Activated CD8-positive, alpha-beta T cell treated with anti-CD3 and anti-CD28 coated beads for 36 hours (primary cell): ENCODE data around the gene SAMD4A. TPM values are rescaled to one million over a fixed set of nuclear protein-coding genes. Genes with fewer than 3 reads are reported as not detected.

Experiments
- ATAC-seq: fragments of 200-7000 bp; cut with Tn5 transposase; one replicate; pipeline ENCODE4 v1.10.0; 2021; ENCODE audit warnings: mild to moderate bottlenecking, moderate library complexity
- CTCF ChIA-PET: fragments of 350-600 bp; sonication (Branson Sonifier 250); formaldehyde crosslinking; loops from one replicate; lab custom pipeline; 2021; ENCODE audit warnings: antibody characterized with exemption; lab: Charles Lee
- POLR2A ChIA-PET: fragments of 350-600 bp; sonication (Branson Sonifier 250); formaldehyde crosslinking; loops from one replicate; lab custom pipeline; 2021; ENCODE audit warnings: antibody characterized with exemption; lab: Charles Lee
- DNase-seq: peaks from one replicate; pipeline ENCODE4 v3.0.0-alpha.2; 2020
- H3K27ac Mint-ChIP-seq: one replicate; pipeline ENCODE4 v1.8.0; 2021; ENCODE audit warnings: mild to moderate bottlenecking, mixed read lengths
- H3K27me3 Mint-ChIP-seq: one replicate; pipeline ENCODE4 v1.8.0; 2021; ENCODE audit warnings: mixed read lengths
- H3K36me3 Mint-ChIP-seq: one replicate; pipeline ENCODE4 v1.8.0; 2021; ENCODE audit warnings: low read depth, mixed read lengths
- H3K4me1 Mint-ChIP-seq: one replicate; pipeline ENCODE4 v1.8.0; 2021; ENCODE audit warnings: low read depth, mixed read lengths
- H3K4me3 Mint-ChIP-seq: one replicate; pipeline ENCODE4 v1.8.0; 2021; ENCODE audit warnings: mild to moderate bottlenecking, moderate library complexity, mixed read lengths
- H3K9me3 Mint-ChIP-seq: one replicate; pipeline ENCODE4 v1.8.0; 2021; ENCODE audit warnings: mixed read lengths
- CTCF ChIP-seq: fragments of 200-600 bp; IDR thresholded peaks from one replicate; pipeline ENCODE4 v1.8.0; 2022; ENCODE audit warnings: antibody characterized with exemption, mild to moderate bottlenecking
- intact Hi-C: fragments of 100-400 bp; cut with micrococcal nuclease; formaldehyde crosslinking; loops from one replicate; pipeline ENCODE4 v1.10.0; 2022
- total RNA-seq, 2 experiments: library from RNA; stranded (reverse); gene quantifications; one replicate each; pipeline ENCODE4 v1.2.3, GENCODE V29; 2021

SAMD4A gene
- total RNA-seq, 2 experiments from 2014 or later, result 4.5 to 4.9 TPM

- intact Hi-C loops, result no loop called here
- H3K4me3 Mint-ChIP-seq, result no peak overlapping the region
- no peak for TF ChIP-seq CTCF
- ChIA-PET CTCF (no interaction called here), POLR2A (interaction anchor here (0.6 kb wide), 1 partner anchor 120 kb away, joined by 3 read pairs; no protein-coding TSS in a partner anchor)
- H3K27me3 Mint-ChIP-seq, result peaks cover 24% of the 10 kb centered on the region
- peaks cover 2% of the 10 kb centered on the region for H3K36me3 Mint-ChIP-seq
- no peaks in the 10 kb centered on the region for H3K9me3 Mint-ChIP-seq
- H3K27ac Mint-ChIP-seq, result no peak overlapping the region
- ATAC-seq (no peak), DNase-seq (no peak)
- H3K4me1 Mint-ChIP-seq, result peaks cover 29% of the 10 kb centered on the region
Observed at GRCh38 chr14:54687750-54688119, 120.8 kb downstream of the SAMD4A start.

- Mint-ChIP-seq H3K9me3 (no peaks in the 10 kb centered on the region), H3K27me3 (peaks cover 24% of the 10 kb centered on the region), H3K4me3 (no peak overlapping the region), H3K27ac (no peak overlapping the region), H3K4me1 (peaks cover 29% of the 10 kb centered on the region), H3K36me3 (peaks cover 2% of the 10 kb centered on the region)
- DNase-seq (peak; percentile 54), ATAC-seq (peak; percentile 74)
- TF ChIP-seq CTCF, result no peak
- ChIA-PET POLR2A (interaction anchor here (0.6 kb wide), 1 partner anchor 121 kb away, joined by 3 read pairs; no protein-coding TSS in a partner anchor), CTCF (no interaction called here)
- intact Hi-C loops, result no loop called here
Observed at GRCh38 chr14:54688229-54688628, 121.3 kb downstream of the SAMD4A start.

GRCh38 chr14:54689928-54690327 is 123.0 kb downstream of the SAMD4A start:
- peak; percentile 45 for DNase-seq
- peaks cover 29% of the 10 kb centered on the region for H3K4me1 Mint-ChIP-seq
- intact Hi-C loops, result loop anchor here (5.0 kb wide), 1 partner anchor 118 kb away; no protein-coding TSS in a partner anchor
- ATAC-seq, result peak; percentile 50
- H3K27ac Mint-ChIP-seq, result no peak overlapping the region
- TF ChIP-seq CTCF, result no peak
- peaks cover 2% of the 10 kb centered on the region for H3K36me3 Mint-ChIP-seq
- no peaks in the 10 kb centered on the region for H3K9me3 Mint-ChIP-seq
- ChIA-PET CTCF (interaction anchor here (0.8 to 2.6 kb wide), 5 partner anchors 18 to 127 kb away, joined by 3 to 22 read pairs (median 3); no protein-coding TSS in a partner anchor), POLR2A (interaction anchor here (1.1 kb wide), 1 partner anchor 123 kb away, joined by 3 read pairs; the partner anchor contains the start of gene SAMD4A)
- peaks cover 36% of the 10 kb centered on the region for H3K27me3 Mint-ChIP-seq
- H3K4me3 Mint-ChIP-seq, result no peak overlapping the region

GRCh38 chr14:54690887-54691286 is 124.0 kb downstream of the SAMD4A start:
- CTCF ChIA-PET, result interaction anchor here (0.8 to 2.6 kb wide), 23 partner anchors 11 to 128 kb away, joined by 3 to 22 read pairs (median 4); partner anchors contain the start of gene SAMD4A
- DNase-seq (no peak), ATAC-seq (no peak)
- Mint-ChIP-seq H3K9me3 (no peaks in the 10 kb centered on the region), H3K36me3 (no peaks in the 10 kb centered on the region), H3K27me3 (peaks cover 32% of the 10 kb centered on the region), H3K4me3 (no peak overlapping the region), H3K4me1 (peaks cover 24% of the 10 kb centered on the region), H3K27ac (no peak overlapping the region)
- intact Hi-C loops, result loop anchor here (5.0 kb wide), 1 partner anchor 119 kb away; no protein-coding TSS in a partner anchor
- TF ChIP-seq CTCF, result no peak
- POLR2A ChIA-PET, result interaction anchor here (1.2 kb wide), 1 partner anchor 88 kb away, joined by 3 read pairs; no protein-coding TSS in a partner anchor

- CTCF ChIA-PET, result interaction anchor here (0.8 to 2.6 kb wide), 18 partner anchors 10 to 125 kb away, joined by 3 to 22 read pairs (median 4); partner anchors contain the start of gene SAMD4A
- H3K4me3 Mint-ChIP-seq, result no peak overlapping the region
- DNase-seq (peak; percentile 70), ATAC-seq (peak; percentile 64)
- intact Hi-C loops, result loop anchor here (5.0 kb wide), 1 partner anchor 119 kb away; no protein-coding TSS in a partner anchor
- H3K27me3 Mint-ChIP-seq, result peaks cover 30% of the 10 kb centered on the region
- TF ChIP-seq CTCF, result peak; percentile 76
- no peaks in the 10 kb centered on the region for H3K9me3 Mint-ChIP-seq
- H3K4me1 Mint-ChIP-seq, result peaks cover 24% of the 10 kb centered on the region
- no peaks in the 10 kb centered on the region for H3K36me3 Mint-ChIP-seq
- H3K27ac Mint-ChIP-seq, result no peak overlapping the region
- POLR2A ChIA-PET, result no interaction called here
Observed at GRCh38 chr14:54691525-54692283, 124.8 kb downstream of the SAMD4A start.
